IMR-90 (cell line): Measurements from ENCODE around the gene FGF2. TPM values are rescaled to one million over a fixed set of nuclear protein-coding genes. Genes with fewer than 3 reads are reported as not detected.

Source experiments
- ATAC-seq: fragments of 200-7000 bp; cut with Tn5 transposase; 2 replicates; pipeline ENCODE4 v1.9.1; 2020; ENCODE audit warnings: low read depth, mild to moderate bottlenecking, moderate library complexity
- BruUV-seq: library from RNA; stranded (reverse); fragments of 400-500 nt; replicated peaks from 2 replicates; lab custom pipeline; 2021; lab: Mats Ljungman, UMichigan
- CTCF ChIA-PET: fragments of 300-600 bp; formaldehyde crosslinking; extraction: SDS; loops from one replicate; lab custom pipeline; 2021; ENCODE audit warnings: antibody characterized with exemption; lab: Yijun Ruan, JAX
- POLR2A ChIA-PET: fragments of 300-600 bp; sonication (Branson Sonifier 250); formaldehyde crosslinking; loops from one replicate; lab custom pipeline; 2022; ENCODE audit warnings: antibody characterized with exemption; ENCODE audit not compliant: unreplicated experiment; lab: Charles Lee
- DNase-seq: peaks from one replicate; pipeline ENCODE4 v3.0.0; 2013
- H2AFZ ChIP-seq: replicated peaks from 2 replicates; pipeline ENCODE3; 2013; ENCODE audit warnings: low read length, mild to moderate bottlenecking; ENCODE audit not compliant: poor library complexity
- H2AK5ac ChIP-seq: 2 replicates; pipeline ENCODE4 v1.6.1; 2013; ENCODE audit warnings: low read depth, low read length, inconsistent platforms
- H2AK9ac ChIP-seq: replicated peaks from 2 replicates; pipeline ENCODE3; 2013; ENCODE audit warnings: mild to moderate bottlenecking, low read depth, low read length, moderate library complexity; ENCODE audit not compliant: poor library complexity
- H2BK120ac ChIP-seq: 2 replicates; pipeline ENCODE4 v1.6.1; 2013; ENCODE audit warnings: low read depth, low read length, inconsistent platforms
- H2BK15ac ChIP-seq: 3 replicates; pipeline ENCODE4 v1.6.1; 2013; ENCODE audit warnings: low read depth, low read length, inconsistent platforms
- H2BK20ac ChIP-seq: 2 replicates; pipeline ENCODE4 v1.6.1; 2013; ENCODE audit warnings: low read depth, mild to moderate bottlenecking, inconsistent platforms, low read length, moderate library complexity
- H2BK5ac ChIP-seq: 2 replicates; pipeline ENCODE4 v1.6.1; 2013; ENCODE audit warnings: mild to moderate bottlenecking, low read depth, low read length, inconsistent platforms; ENCODE audit not compliant: poor library complexity, severe bottlenecking
- H3K14ac ChIP-seq: replicated peaks from 2 replicates; pipeline ENCODE4 v1.6.1; 2013; ENCODE audit warnings: low read depth, low read length, inconsistent platforms
- H3K18ac ChIP-seq: 2 replicates; pipeline ENCODE4 v1.6.1; 2013; ENCODE audit warnings: low read depth, low read length, control low read depth
- H3K23ac ChIP-seq: 2 replicates; pipeline ENCODE4 v1.6.1; 2013; ENCODE audit warnings: low read depth, low read length, inconsistent platforms
- H3K27ac ChIP-seq: 2 replicates; pipeline ENCODE4 v1.5.1; 2013; ENCODE audit warnings: mild to moderate bottlenecking, control low read depth, low read length; ENCODE audit not compliant: insufficient read depth
- H3K27me3 ChIP-seq: 2 replicates; pipeline ENCODE4 v1.6.1; 2013; ENCODE audit warnings: low read length; ENCODE audit not compliant: control insufficient read depth, insufficient read depth
- H3K36me3 ChIP-seq: 2 replicates; pipeline ENCODE4 v1.6.1; 2013; ENCODE audit warnings: low read length, mixed read lengths; ENCODE audit not compliant: control insufficient read depth, insufficient read depth
- H3K4ac ChIP-seq: 2 replicates; pipeline ENCODE4 v1.6.1; 2013; ENCODE audit warnings: low read depth, low read length, inconsistent platforms
- H3K4me1 ChIP-seq: 2 replicates; pipeline ENCODE4 v1.6.1; 2013; ENCODE audit warnings: low read length, mixed read lengths; ENCODE audit not compliant: control insufficient read depth, insufficient read depth
- H3K4me2 ChIP-seq: 2 replicates; pipeline ENCODE4 v1.6.1; 2013; ENCODE audit warnings: low read depth, mild to moderate bottlenecking, control low read depth, low read length, moderate library complexity
- H3K4me3 ChIP-seq: 2 replicates; pipeline ENCODE4 v1.5.1; 2013; ENCODE audit warnings: low read depth, mild to moderate bottlenecking, control low read depth, low read length, moderate library complexity; ENCODE audit not compliant: insufficient read depth
- H3K56ac ChIP-seq: 2 replicates; pipeline ENCODE4 v1.6.1; 2013; ENCODE audit warnings: low read length, inconsistent platforms; ENCODE audit not compliant: insufficient read depth; ENCODE audit errors: extremely low read depth
- H3K79me1 ChIP-seq, 2 experiments: 2 replicates each; pipeline ENCODE4 v1.6.1; 2013; ENCODE audit warnings: low read length in 2 of 2, inconsistent platforms in 1 of 2, low read depth in 1 of 2
- H3K9ac ChIP-seq: 2 replicates; pipeline ENCODE4 v1.6.1; 2013; ENCODE audit warnings: low read depth, low read length, control low read depth
- H3K9me1 ChIP-seq: 2 replicates; pipeline ENCODE4 v1.6.1; 2013; ENCODE audit warnings: low read length, inconsistent platforms; ENCODE audit not compliant: insufficient read depth
- H3K9me3 ChIP-seq: 2 replicates; pipeline ENCODE4 v1.6.1; 2013; ENCODE audit warnings: low read length; ENCODE audit not compliant: control insufficient read depth, insufficient read depth
- H4K20me1 ChIP-seq: 2 replicates; pipeline ENCODE4 v1.6.1; 2013; ENCODE audit warnings: low read length, inconsistent platforms; ENCODE audit not compliant: insufficient read depth
- H4K5ac ChIP-seq: 2 replicates; pipeline ENCODE4 v1.6.1; 2013; ENCODE audit warnings: mild to moderate bottlenecking, low read depth, low read length, control low read depth
- H4K8ac ChIP-seq, 2 experiments: 2 replicates each; pipeline ENCODE4 v1.6.1; 2013; ENCODE audit warnings: low read depth in 2 of 2, low read length in 2 of 2, control low read depth in 1 of 2, inconsistent platforms in 1 of 2
- H4K91ac ChIP-seq: 2 replicates; pipeline ENCODE4 v1.6.1; 2013; ENCODE audit warnings: low read depth, low read length, inconsistent platforms; ENCODE audit not compliant: insufficient read depth
- BHLHE40 ChIP-seq: fragments of 150-350 bp; IDR thresholded peaks from 2 replicates; pipeline ENCODE4 v1.6.1; 2016; ENCODE audit warnings: mild to moderate bottlenecking, low read depth, low read length
- CEBPB ChIP-seq: IDR thresholded peaks from 2 replicates; pipeline ENCODE4 v1.6.1; 2012; ENCODE audit warnings: low read depth, low read length, improper control_type of control experiment
- CHD1 ChIP-seq: IDR thresholded peaks from 2 replicates; pipeline ENCODE4 v1.6.1; 2012; ENCODE audit warnings: low read depth, low read length, improper control_type of control experiment
- FOS ChIP-seq: fragments of 150-350 bp; IDR thresholded peaks from 2 replicates; pipeline ENCODE4 v1.6.1; 2016; ENCODE audit warnings: low read depth, low read length
- MAFK ChIP-seq: IDR thresholded peaks from 2 replicates; pipeline ENCODE4 v1.6.1; 2012; ENCODE audit warnings: low read depth, low read length, improper control_type of control experiment
- MAZ ChIP-seq: IDR thresholded peaks from 2 replicates; pipeline ENCODE4 v1.6.1; 2012; ENCODE audit warnings: low read depth, mild to moderate bottlenecking, low read length, improper control_type of control experiment, moderate library complexity, borderline replicate concordance
- NFE2L2 ChIP-seq: fragments of 150-350 bp; IDR thresholded peaks from 2 replicates; pipeline ENCODE4 v1.6.1; 2016; ENCODE audit warnings: low read depth, mild to moderate bottlenecking, low read length
- POLR2A ChIP-seq: IDR thresholded peaks from 2 replicates; pipeline ENCODE4 v1.6.1; 2012; ENCODE audit warnings: mild to moderate bottlenecking, low read depth, low read length
- RAD21 ChIP-seq: IDR thresholded peaks from 2 replicates; pipeline ENCODE4 v1.6.1; 2012; ENCODE audit warnings: low read length, improper control_type of control experiment
- RCOR1 ChIP-seq: IDR thresholded peaks from 2 replicates; pipeline ENCODE4 v1.6.1; 2012; ENCODE audit warnings: mild to moderate bottlenecking, low read length, improper control_type of control experiment; ENCODE audit not compliant: insufficient replicate concordance
- RFX5 ChIP-seq: IDR thresholded peaks from 2 replicates; pipeline ENCODE4 v1.8.0; 2012; ENCODE audit warnings: low read depth, mild to moderate bottlenecking, low read length, moderate library complexity
- SMC3 ChIP-seq: fragments of 150-350 bp; IDR thresholded peaks from 2 replicates; pipeline ENCODE4 v1.6.1; 2016; ENCODE audit warnings: low read depth, mild to moderate bottlenecking, antibody characterized with exemption, low read length, moderate library complexity
- WGBS, 2 experiments: methylation state at CpG; one replicate each; pipeline versions ENCODE4 v1.1.5 to v1.1.7; 2013; ENCODE audit warnings: missing lambda C conversion rate in 2 of 2; ENCODE audit not compliant: insufficient read length in 1 of 2; ENCODE audit errors: extremely low coverage in 2 of 2; 5-methylcytosine and 5-hydroxymethylcytosine counted together
- dilution Hi-C: fragments of 300-500 bp; cut with HindIII; formaldehyde crosslinking; loops from one replicate; pipeline ENCODE4 v1.14.3; 2018; ENCODE audit warnings: low sequenced_read_pairs; ENCODE audit not compliant: unreplicated experiment
- in situ Hi-C: fragments of 300-500 bp; cut with MboI; formaldehyde crosslinking; loops from 3 replicates; pipeline ENCODE4 v1.14.3; 2019; ENCODE audit warnings: low sequenced_read_pairs, inconsistent platforms, mixed read lengths
- intact Hi-C: fragments of 100-400 bp; cut with micrococcal nuclease; formaldehyde crosslinking; loops from 2 replicates; pipeline ENCODE4 v1.10.0; 2022
- polyA plus RNA-seq, 3 experiments: library from polyadenylated mRNA; depleted of rRNA; stranded (reverse); fragments of >200 nt; gene quantifications; 2 replicates each; pipeline ENCODE4 v1.2.3, GENCODE V29; 2012; ENCODE audit warnings: low replicate concordance in 1 of 3
- total RNA-seq: library from RNA; depleted of rRNA; stranded (reverse); fragments of >200 nt; gene quantifications from 2 replicates; pipeline ENCODE4 v1.2.3, GENCODE V29; 2012
- TF ChIP-seq, protein P1 (sequence below): fragments of 150-350 bp; IDR thresholded peaks from 2 replicates; pipeline ENCODE4 v1.6.1; 2016; ENCODE audit warnings: low read depth, mild to moderate bottlenecking, low read length, moderate library complexity, borderline replicate concordance

The FGF2 gene
- total and polyA plus RNA-seq, 2 of the 4 experiments (the other 2 are of a cell fraction) = 12.9 to 27.1 TPM

DNA sequence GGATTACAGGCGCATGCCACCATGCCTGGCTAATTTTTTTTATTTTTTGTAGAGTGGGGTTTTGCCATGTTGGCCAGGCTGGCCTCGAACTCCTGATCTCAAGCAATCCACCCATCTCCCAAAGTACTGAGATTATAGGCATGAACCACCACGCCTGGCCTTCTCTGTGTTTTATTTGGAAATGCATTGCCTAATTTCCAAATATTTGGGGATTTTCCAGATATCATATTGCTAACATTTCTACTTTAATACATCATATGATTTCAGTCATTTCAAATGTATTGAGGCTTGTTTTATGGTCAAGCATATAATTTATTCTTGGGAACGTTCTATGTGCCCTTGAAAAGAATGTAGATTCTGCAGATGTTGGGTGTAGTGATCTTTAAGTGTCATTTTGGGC is 38.8 kb downstream of the FGF2 start:
- dilution Hi-C loops (no loop called here), in situ Hi-C loops (no loop called here), intact Hi-C loops (no loop called here)
- Histone ChIP-seq H4K91ac (no peak overlapping the region), H4K20me1 (peaks cover 27% of the 10 kb centered on the region; the same call in 1 of the 2 replicates), H3K9ac (no peak overlapping the region), H2AK9ac (no peak overlapping the region), H3K4ac (no peak overlapping the region), H3K56ac (no peak overlapping the region), H3K4me1 (peaks cover 6% of the 10 kb centered on the region), H3K79me1 (peaks cover 12 to 52% of the 10 kb centered on the region in 2 experiments), H3K9me1 (peaks cover 6% of the 10 kb centered on the region), H2BK5ac (no peak overlapping the region), H2AK5ac (no peak overlapping the region), H3K36me3 (peaks cover 2% of the 10 kb centered on the region; the same call in 1 of the 2 replicates), H2BK15ac (no peak overlapping the region), H4K5ac (no peak overlapping the region), H3K27me3 (no peaks in the 10 kb centered on the region), H3K4me3 (no peak overlapping the region), H3K14ac (no peak overlapping the region), H2BK20ac (no peak overlapping the region), H3K9me3 (peaks cover 2% of the 10 kb centered on the region), H2BK120ac (no peak overlapping the region), H3K4me2 (no peak overlapping the region), H3K18ac (no peak overlapping the region), H3K27ac (no peak overlapping the region), H3K23ac (no peak overlapping the region), H2AFZ (no peak overlapping the region), H4K8ac (no peak overlapping the region)
- BruUV-seq = no TSS peak
- CTCF ChIA-PET = no interaction called here
- POLR2A ChIA-PET = no interaction called here
- ATAC-seq = no peak
- no CpG with 5 or more reads among the region's 4 CpGs for WGBS, 2 experiments
- peak; percentile 35 for DNase-seq
- TF ChIP-seq BHLHE40 (no peak), POLR2A (no peak), CHD1 (no peak), RCOR1 (no peak), RAD21 (no peak), NFE2L2 (no peak), CEBPB (no peak), RFX5 (no peak), SMC3 (no peak), FOS (no peak), MAZ (no peak), MAFK (no peak)
- TF ChIP-seq, protein P1, sequence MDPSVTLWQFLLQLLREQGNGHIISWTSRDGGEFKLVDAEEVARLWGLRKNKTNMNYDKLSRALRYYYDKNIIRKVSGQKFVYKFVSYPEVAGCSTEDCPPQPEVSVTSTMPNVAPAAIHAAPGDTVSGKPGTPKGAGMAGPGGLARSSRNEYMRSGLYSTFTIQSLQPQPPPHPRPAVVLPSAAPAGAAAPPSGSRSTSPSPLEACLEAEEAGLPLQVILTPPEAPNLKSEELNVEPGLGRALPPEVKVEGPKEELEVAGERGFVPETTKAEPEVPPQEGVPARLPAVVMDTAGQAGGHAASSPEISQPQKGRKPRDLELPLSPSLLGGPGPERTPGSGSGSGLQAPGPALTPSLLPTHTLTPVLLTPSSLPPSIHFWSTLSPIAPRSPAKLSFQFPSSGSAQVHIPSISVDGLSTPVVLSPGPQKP = no peak
